SU-DHL-6 (cell line): ENCODE data around the gene THTPA.

Experiments used
- CTCF ChIP-seq: fragments of 200-600 bp; sonication (generic); IDR thresholded peaks from one replicate; pipeline ENCODE4 v1.5.1; 2017; ENCODE audit warnings: antibody characterized with exemption, mild to moderate bottlenecking, low read length, moderate library complexity; ENCODE audit not compliant: insufficient read depth, poor library complexity, severe bottlenecking
- EZH2phosphoT487 ChIP-seq: fragments of 200-600 bp; sonication (generic), shearing (Covaris generic); conservative IDR thresholded peaks from 2 replicates; pipeline ENCODE4 v1.6.1; 2018; ENCODE audit warnings: mild to moderate bottlenecking, antibody characterized with exemption, low read length, moderate library complexity, mixed read lengths

- no peak for TF ChIP-seq CTCF
- no peak for TF ChIP-seq EZH2phosphoT487
Measured at GRCh38 chr14:23513818-23514643, 42.0 kb upstream of the THTPA start.
